ENCODE measurements around the gene TBX15. TPM values are rescaled to one million over a fixed set of nuclear protein-coding genes. Genes with fewer than 3 reads are reported as not detected.

The TBX15 gene
- total and polyA plus RNA-seq, 2 experiments from 2014 or later: not detected

GRCh38 chr1:119015547-119015946 is 27.4 kb upstream of the TBX15 start:
- TF ChIP-seq CTCF (IDR thresholded peaks at IDR 0.05; ENCODE audit: low read depth, low read length): no peak
- no peak for DNase-seq (ENCODE audit: low read depth in 1 of 2, low spot score in 1 of 2)
- Histone ChIP-seq H3K9me3 (ENCODE audit: low read depth) (no peaks in the 10 kb centered on the region), H3K27me3 (peaks cover 17% of the 10 kb centered on the region), H3K36me3 (no peaks in the 10 kb centered on the region), H3K4me1 (ENCODE audit: low read depth) (no peaks in the 10 kb centered on the region), H3K4me3 (no peak overlapping the region), H3K27ac (no peak overlapping the region)

- Histone ChIP-seq H3K36me3 (no peaks in the 10 kb centered on the region), H3K4me1 (ENCODE audit: low read depth) (no peaks in the 10 kb centered on the region), H3K4me3 (no peak overlapping the region), H3K27ac (no peak overlapping the region), H3K27me3 (peaks cover 49% of the 10 kb centered on the region), H3K9me3 (ENCODE audit: low read depth) (no peaks in the 10 kb centered on the region)
- no peak for DNase-seq (ENCODE audit: low read depth in 1 of 2, low spot score in 1 of 2)
- TF ChIP-seq CTCF (IDR thresholded peaks at IDR 0.05; ENCODE audit: low read depth, low read length): no peak
Measured at GRCh38 chr1:119012383-119012782, 24.2 kb upstream of the TBX15 start.

GRCh38 chr1:119011706-119012105 is 23.6 kb upstream of the TBX15 start:
- peaks cover 55% of the 10 kb centered on the region for H3K27me3 ChIP-seq
- TF ChIP-seq CTCF (IDR thresholded peaks at IDR 0.05; ENCODE audit: low read depth, low read length): no peak
- no peak for DNase-seq (ENCODE audit: low read depth in 1 of 2, low spot score in 1 of 2)
- no peaks in the 10 kb centered on the region for H3K36me3 ChIP-seq
- no peaks in the 10 kb centered on the region for H3K4me1 ChIP-seq (ENCODE audit: low read depth)
- no peaks in the 10 kb centered on the region for H3K9me3 ChIP-seq (ENCODE audit: low read depth)
- no peak overlapping the region for H3K27ac ChIP-seq
- H3K4me3 ChIP-seq: no peak overlapping the region

GRCh38 chr1:119011116-119011515 is 23.0 kb upstream of the TBX15 start:
- TF ChIP-seq CTCF (IDR thresholded peaks at IDR 0.05; ENCODE audit: low read depth, low read length): no peak
- no peaks in the 10 kb centered on the region for H3K9me3 ChIP-seq (ENCODE audit: low read depth)
- no peak for DNase-seq (ENCODE audit: low read depth in 1 of 2, low spot score in 1 of 2)
- no peaks in the 10 kb centered on the region for H3K4me1 ChIP-seq (ENCODE audit: low read depth)
- no peak overlapping the region for H3K27ac ChIP-seq
- peaks cover 61% of the 10 kb centered on the region for H3K27me3 ChIP-seq
- no peak overlapping the region for H3K4me3 ChIP-seq
- no peaks in the 10 kb centered on the region for H3K36me3 ChIP-seq

GRCh38 chr1:119010201-119010600 is 22.1 kb upstream of the TBX15 start:
- no peak for TF ChIP-seq CTCF (IDR thresholded peaks at IDR 0.05; ENCODE audit: low read depth, low read length)
- Histone ChIP-seq H3K27me3 (peaks cover 70% of the 10 kb centered on the region), H3K27ac (no peak overlapping the region)

GRCh38 chr1:119009312-119009655 is 21.1 kb upstream of the TBX15 start:
- H3K27me3 ChIP-seq: peaks cover 80% of the 10 kb centered on the region
- H3K9me3 ChIP-seq (ENCODE audit: low read depth): no peaks in the 10 kb centered on the region
- no peaks in the 10 kb centered on the region for H3K36me3 ChIP-seq
- H3K27ac ChIP-seq: no peak overlapping the region
- TF ChIP-seq CTCF (IDR thresholded peaks at IDR 0.05; ENCODE audit: low read depth, low read length): no peak
- no peak for DNase-seq (ENCODE audit: low read depth in 1 of 2, low spot score in 1 of 2)
- no peaks in the 10 kb centered on the region for H3K4me1 ChIP-seq (ENCODE audit: low read depth)
- no peak overlapping the region for H3K4me3 ChIP-seq

More at GRCh38 chr1:119010201-119010600, 22.1 kb upstream of the TBX15 start:
- Histone ChIP-seq H3K4me3 (no peak overlapping the region), H3K36me3 (no peaks in the 10 kb centered on the region), H3K9me3 (ENCODE audit: low read depth) (no peaks in the 10 kb centered on the region), H3K4me1 (ENCODE audit: low read depth) (no peaks in the 10 kb centered on the region)
- no peak for DNase-seq (ENCODE audit: low read depth in 1 of 2, low spot score in 1 of 2)
